ENCODE data around the gene PDCD2L. TPM values are rescaled to one million over a fixed set of nuclear protein-coding genes. Genes with fewer than 3 reads are reported as not detected.
"Not testable (repeated sequence)": the region's sequence is repeated elsewhere in the genome, so short reads cannot be mapped to it uniquely, and the experiment has no call there.

The PDCD2L gene
- total RNA-seq, 1 experiment from 2014 or later: 24.4 TPM

GRCh38 chr19:34373601-34374288, 30.5 kb upstream of the PDCD2L start:
- no peak for DNase-seq (ENCODE audit: low read depth)

GRCh38 chr19:34375598-34375997, 28.6 kb upstream of the PDCD2L start:
- DNase-seq (ENCODE audit: low read depth): no peak

GRCh38 chr19:34380639-34381241, 23.5 kb upstream of the PDCD2L start:
- DNase-seq (ENCODE audit: low read depth): no peak

- no peak for DNase-seq (ENCODE audit: low read depth)
Observed at GRCh38 chr19:34381399-34382251, 22.6 kb upstream of the PDCD2L start.

GRCh38 chr19:34382471-34382870, 21.7 kb upstream of the PDCD2L start:
- no peak for DNase-seq (ENCODE audit: low read depth)

- DNase-seq (ENCODE audit: low read depth): no peak
Observed at GRCh38 chr19:34383599-34383998, 20.6 kb upstream of the PDCD2L start.

GRCh38 chr19:34386645-34387445, 17.4 kb upstream of the PDCD2L start:
- no peak for DNase-seq (ENCODE audit: low read depth)

- no peak for DNase-seq (ENCODE audit: low read depth)
Observed at GRCh38 chr19:34387446-34387810, 16.8 kb upstream of the PDCD2L start.

GRCh38 chr19:34388745-34389144, 15.5 kb upstream of the PDCD2L start:
- not testable (repeated sequence) for DNase-seq (ENCODE audit: low read depth)

GRCh38 chr19:34391813-34392212, 12.4 kb upstream of the PDCD2L start:
- DNase-seq (ENCODE audit: low read depth): no peak

GRCh38 chr19:34393031-34393430, 11.2 kb upstream of the PDCD2L start:
- no peak for DNase-seq (ENCODE audit: low read depth)

GRCh38 chr19:34393629-34394028, 10.6 kb upstream of the PDCD2L start:
- no peak for DNase-seq (ENCODE audit: low read depth)

- DNase-seq (ENCODE audit: low read depth): no peak
Observed at GRCh38 chr19:34397853-34398252, 6.3 kb upstream of the PDCD2L start.

- DNase-seq (ENCODE audit: low read depth): no peak
Observed at GRCh38 chr19:34399886-34400285, 4.3 kb upstream of the PDCD2L start.

- not testable (repeated sequence) for DNase-seq (ENCODE audit: low read depth)
Observed at GRCh38 chr19:34400844-34401243, 3.4 kb upstream of the PDCD2L start.

- no peak for DNase-seq (ENCODE audit: low read depth)
Observed at GRCh38 chr19:34402074-34402600, 2.1 kb upstream of the PDCD2L start.

GRCh38 chr19:34403784-34404108, 453 bp upstream of the PDCD2L start:
- no peak for DNase-seq (ENCODE audit: low read depth)

- DNase-seq (ENCODE audit: low read depth): no peak
Observed at GRCh38 chr19:34405892-34406660, 1.9 kb downstream of the PDCD2L start.

- DNase-seq (ENCODE audit: low read depth): no peak
Observed at GRCh38 chr19:34408411-34408810, 4.2 kb downstream of the PDCD2L start.

- DNase-seq (ENCODE audit: low read depth): no peak
Observed at GRCh38 chr19:34409189-34410164, 5.3 kb downstream of the PDCD2L start.

Measured in M059J (cell line).